Mucosa of descending colon (tissue), 3 donors: ENCODE data around the gene KCNMB4. TPM values are rescaled to one million over a fixed set of nuclear protein-coding genes. Genes with fewer than 3 reads are reported as not detected.

ENCODE experiments used
- ATAC-seq: fragments of 200-7000 bp; cut with Tn5 transposase; one replicate; pipeline ENCODE4 v1.9.1; 2020; ENCODE audit warnings: mild to moderate bottlenecking, moderate library complexity
- DNase-seq, 3 donors: peaks; one replicate each; pipeline ENCODE4 v3.0.0-alpha.2; 2020
- H3K36me3 ChIP-seq: fragments of 200-600 bp; one replicate; pipeline ENCODE4 v1.8.0; 2021; ENCODE audit warnings: low read depth, mild to moderate bottlenecking
- H3K4me1 ChIP-seq: fragments of 200-600 bp; one replicate; pipeline ENCODE4 v1.8.0; 2021; ENCODE audit warnings: low read depth, mild to moderate bottlenecking
- H3K4me3 ChIP-seq: fragments of 200-600 bp; one replicate; pipeline ENCODE4 v1.8.0; 2021; ENCODE audit warnings: mild to moderate bottlenecking
- H3K9me3 ChIP-seq: fragments of 200-600 bp; one replicate; pipeline ENCODE4 v1.8.0; 2021; ENCODE audit warnings: mild to moderate bottlenecking
- CTCF ChIP-seq: fragments of 200-600 bp; IDR thresholded peaks from one replicate; pipeline ENCODE4 v1.8.0; 2022; ENCODE audit warnings: antibody characterized with exemption, mild to moderate bottlenecking
- intact Hi-C, 2 donors: fragments of 100-400 bp; cut with DNase I in 1 of 2; cut with micrococcal nuclease in 1 of 2; formaldehyde crosslinking; loops; one replicate each; pipeline versions ENCODE4 v1.11.0 to v1.11.1; 2022; cut with DNase I, micrococcal nuclease
- total RNA-seq, 3 donors: library from RNA; stranded (reverse); fragmentation: NEBNext Ultra II Directional in 2 of 3; extraction: Animal tissue kit (Norgen Biotek cat#: 25700) in 2 of 3; gene quantifications; one replicate each; pipeline versions ENCODE4 v1.2.1 to v1.2.4, GENCODE V29; 2021 to 2023
- donor health status: DM: no; HTN: no; CAD: no; lungs with moderate emphysema.
- donor health status: DM: no; HTN: no; CAD: no.
- donor health status: DM: no; HTN: yes; CAD: no.

Gene KCNMB4
- total RNA-seq, 3 donors from 2014 or later, result 0.52 to 7.4 (median 1.0) TPM

DNA sequence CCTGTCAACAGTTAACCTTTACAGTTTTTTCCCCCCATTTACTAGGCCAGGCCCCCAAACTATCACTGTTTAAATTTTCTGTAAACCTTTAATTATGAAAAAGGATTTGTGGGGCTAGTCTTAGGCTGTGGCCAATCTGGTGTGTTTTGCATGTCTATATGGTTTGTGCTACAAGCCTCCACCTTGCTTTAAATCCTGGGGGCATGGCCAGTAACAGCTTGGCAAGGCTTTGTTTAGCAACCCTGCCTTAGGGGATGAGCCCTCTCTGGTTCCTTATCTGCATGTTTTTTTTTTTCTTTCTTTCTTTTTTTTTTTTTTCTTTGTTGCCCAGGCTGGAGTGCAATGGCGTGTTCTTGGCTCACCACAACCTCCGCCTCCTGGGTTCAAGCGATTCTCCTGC lies 102.7 kb downstream of the KCNMB4 start:
- H3K36me3 ChIP-seq, result no peaks in the 10 kb centered on the region
- TF ChIP-seq CTCF, result no peak
- no peak for ATAC-seq
- peaks cover 7% of the 10 kb centered on the region for H3K9me3 ChIP-seq
- intact Hi-C loops, result no loop called here
- DNase-seq, result no peak
- H3K4me1 ChIP-seq, result no peaks in the 10 kb centered on the region
- no peak overlapping the region for H3K4me3 ChIP-seq

DNA sequence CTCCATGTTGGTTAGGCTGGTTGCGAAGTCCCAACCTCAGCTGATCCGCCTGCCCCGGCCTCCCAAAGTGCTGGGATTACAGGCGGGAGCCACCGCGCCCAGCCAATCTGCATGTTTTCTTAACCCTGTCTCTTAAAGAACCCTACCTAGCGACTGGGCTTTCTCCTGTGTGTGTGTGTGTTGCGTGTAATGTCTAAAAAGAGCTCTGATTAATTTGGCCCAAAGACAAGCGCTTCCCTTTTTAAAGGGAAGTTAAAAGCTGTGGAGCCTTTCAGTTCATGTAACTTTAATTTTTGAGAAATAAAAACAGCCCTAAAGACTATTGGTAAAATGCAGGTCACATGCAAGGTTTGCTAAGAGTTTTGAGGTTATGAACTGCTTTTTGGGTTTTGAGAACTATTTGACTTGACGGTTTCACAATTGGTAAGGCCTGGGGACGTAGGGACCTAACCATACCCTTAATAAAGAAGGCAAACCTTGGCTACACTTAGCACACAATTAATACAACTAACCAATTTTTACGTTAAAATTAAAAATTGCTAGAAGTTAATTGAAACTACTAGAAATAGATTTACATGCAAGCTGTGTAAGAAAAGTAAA lies 103.2 kb downstream of the KCNMB4 start:
- intact Hi-C loops, result no loop called here
- Histone ChIP-seq H3K9me3 (peaks cover 1% of the 10 kb centered on the region), H3K4me1 (no peaks in the 10 kb centered on the region), H3K4me3 (no peak overlapping the region), H3K36me3 (no peaks in the 10 kb centered on the region)
- no peak for DNase-seq
- no peak for TF ChIP-seq CTCF
- ATAC-seq, result no peak

DNA sequence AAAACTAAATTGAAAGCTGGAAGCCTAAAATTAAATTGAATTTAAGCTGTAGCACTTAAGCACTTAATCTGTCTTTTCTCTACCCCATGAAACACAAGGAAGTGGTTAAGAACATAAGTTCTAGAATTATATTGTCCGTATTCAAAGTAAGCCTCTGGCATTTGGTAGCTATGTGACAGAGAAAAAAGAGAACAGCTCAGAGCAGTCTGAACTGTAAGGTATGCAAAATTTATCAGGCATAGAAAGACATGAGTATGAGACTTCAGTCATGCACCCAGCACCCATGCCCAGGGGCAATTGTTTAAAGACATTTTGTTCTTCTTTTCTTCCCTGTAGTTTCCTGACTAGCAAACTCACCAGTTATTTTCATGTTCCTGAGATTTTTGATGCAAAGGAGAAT lies 116.7 kb downstream of the KCNMB4 start:
- Histone ChIP-seq H3K4me3 (no peak overlapping the region), H3K9me3 (no peaks in the 10 kb centered on the region), H3K36me3 (no peaks in the 10 kb centered on the region), H3K4me1 (no peaks in the 10 kb centered on the region)
- DNase-seq, result no peak
- no peak for TF ChIP-seq CTCF
- intact Hi-C loops, result no loop called here
- ATAC-seq, result no peak

Other genes starting within 250 kb of the KCNMB4 start
- 10 to 100 TPM; 80.3 to 86.2 (median 81.0) TPM for gene CNOT2, start 122.9 kb upstream of the KCNMB4 start, total RNA-seq